C4-2B (cell line): Measurements from ENCODE around the gene LSAMP.

Experiments used
- H3K27ac ChIP-seq: fragments of 450-650 bp; 2 replicates; pipeline ENCODE4 v1.5.1; 2017
- ZFX ChIP-seq: fragments of 450-650 bp; IDR thresholded peaks from 2 replicates; pipeline ENCODE4 v1.6.1; 2017
- TF ChIP-seq, protein P1 (sequence below): fragments of 450-650 bp; conservative IDR thresholded peaks from 2 replicates; pipeline ENCODE4 v1.5.1; 2017; ENCODE audit warnings: mild to moderate bottlenecking

LSAMP gene

DNA sequence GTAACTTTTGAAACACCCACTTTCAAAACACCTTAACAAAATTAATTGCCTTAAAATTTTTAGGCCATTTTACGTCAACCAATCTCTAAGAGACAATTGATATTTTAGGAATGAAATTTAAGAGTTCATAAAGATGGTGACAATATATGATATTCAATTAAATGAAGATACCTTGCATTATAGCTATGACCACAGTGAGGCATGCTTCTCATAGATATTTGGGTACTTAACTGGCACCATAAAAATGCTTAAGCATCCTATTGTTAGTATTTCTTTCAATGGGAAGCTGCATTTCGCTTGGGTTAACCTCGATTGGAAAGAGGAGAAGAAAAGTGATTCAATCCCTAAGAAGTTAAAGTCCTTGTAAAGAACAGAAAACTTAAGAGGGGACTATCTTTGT lies 613.0 kb downstream of the LSAMP start:
- no peak overlapping the region for H3K27ac ChIP-seq
- TF ChIP-seq, protein P1, sequence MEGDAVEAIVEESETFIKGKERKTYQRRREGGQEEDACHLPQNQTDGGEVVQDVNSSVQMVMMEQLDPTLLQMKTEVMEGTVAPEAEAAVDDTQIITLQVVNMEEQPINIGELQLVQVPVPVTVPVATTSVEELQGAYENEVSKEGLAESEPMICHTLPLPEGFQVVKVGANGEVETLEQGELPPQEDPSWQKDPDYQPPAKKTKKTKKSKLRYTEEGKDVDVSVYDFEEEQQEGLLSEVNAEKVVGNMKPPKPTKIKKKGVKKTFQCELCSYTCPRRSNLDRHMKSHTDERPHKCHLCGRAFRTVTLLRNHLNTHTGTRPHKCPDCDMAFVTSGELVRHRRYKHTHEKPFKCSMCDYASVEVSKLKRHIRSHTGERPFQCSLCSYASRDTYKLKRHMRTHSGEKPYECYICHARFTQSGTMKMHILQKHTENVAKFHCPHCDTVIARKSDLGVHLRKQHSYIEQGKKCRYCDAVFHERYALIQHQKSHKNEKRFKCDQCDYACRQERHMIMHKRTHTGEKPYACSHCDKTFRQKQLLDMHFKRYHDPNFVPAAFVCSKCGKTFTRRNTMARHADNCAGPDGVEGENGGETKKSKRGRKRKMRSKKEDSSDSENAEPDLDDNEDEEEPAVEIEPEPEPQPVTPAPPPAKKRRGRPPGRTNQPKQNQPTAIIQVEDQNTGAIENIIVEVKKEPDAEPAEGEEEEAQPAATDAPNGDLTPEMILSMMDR, result no peak; the same call in none of the 2 replicates
- no peak for TF ChIP-seq ZFX

DNA sequence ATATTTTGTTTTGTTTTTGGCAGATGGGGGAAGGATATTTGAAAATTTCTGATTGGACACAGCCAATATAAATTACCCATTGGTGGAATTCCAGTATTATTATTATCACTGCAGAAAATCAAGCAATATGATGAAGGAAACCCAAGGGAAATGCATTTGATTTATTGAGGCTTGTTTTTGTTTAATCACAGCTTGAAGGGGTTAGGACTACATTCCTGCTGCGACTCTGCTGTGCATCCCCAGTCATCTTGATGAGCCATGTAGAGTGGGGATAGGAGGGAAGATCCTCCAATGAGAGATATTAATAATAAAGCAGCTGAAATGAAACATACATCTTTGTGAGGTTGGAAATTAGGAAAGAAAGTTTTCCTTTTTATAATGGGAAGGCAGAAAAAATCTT lies 613.4 kb downstream of the LSAMP start:
- no peak overlapping the region for H3K27ac ChIP-seq
- TF ChIP-seq, protein P1, result no peak
- no peak for TF ChIP-seq ZFX

DNA sequence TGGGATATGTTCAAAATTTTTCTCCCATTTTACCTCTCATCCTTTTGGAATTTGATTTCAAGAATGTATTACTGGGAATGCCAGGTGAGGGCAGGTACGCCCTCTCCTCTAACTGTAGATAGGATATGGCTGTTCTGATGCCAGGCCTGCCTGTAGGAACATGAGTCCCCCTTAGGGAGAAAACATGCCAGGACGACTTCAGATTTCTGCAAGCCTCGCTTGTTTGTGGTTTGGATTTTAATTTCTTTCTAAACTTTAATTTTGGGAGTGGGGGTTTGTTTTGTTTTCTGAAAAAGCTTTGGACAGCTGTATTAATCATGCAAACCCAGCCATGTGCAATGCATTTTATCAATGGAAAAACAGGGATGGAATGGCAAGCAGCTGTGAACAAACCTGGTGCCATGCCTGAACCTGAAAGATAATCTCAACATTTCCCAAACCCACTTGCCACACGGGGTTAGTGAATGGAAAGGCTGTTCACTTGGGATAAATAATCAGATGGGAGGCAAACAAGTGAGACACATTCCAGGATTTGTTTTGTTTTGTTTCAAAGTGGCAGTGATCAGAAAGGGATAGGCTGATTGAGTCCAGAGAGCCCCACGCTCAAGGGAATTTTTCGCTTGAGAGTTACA lies 614.4 kb downstream of the LSAMP start:
- TF ChIP-seq ZFX, result no peak
- TF ChIP-seq, protein P1, result no peak
- H3K27ac ChIP-seq, result no peak overlapping the region

DNA sequence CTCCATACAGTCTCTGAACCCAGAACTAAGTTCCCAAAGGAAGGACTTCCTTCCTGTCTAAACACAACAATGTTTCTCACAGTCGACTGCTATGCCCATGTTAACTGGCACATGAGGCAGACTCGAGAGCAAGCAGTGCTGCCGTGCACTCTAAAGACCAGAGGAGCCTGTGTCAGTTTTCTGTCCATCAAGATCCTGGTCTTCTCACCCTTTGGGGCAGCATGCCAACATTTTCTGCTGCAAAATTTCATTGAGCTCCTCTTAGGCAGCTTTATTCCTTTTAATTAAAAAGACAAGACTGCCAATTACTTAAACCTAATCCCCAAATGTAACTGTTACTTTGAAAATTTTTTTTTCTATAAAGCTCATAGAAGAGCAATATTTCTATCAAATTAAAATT lies 616.9 kb downstream of the LSAMP start:
- TF ChIP-seq ZFX, result no peak
- no peak overlapping the region for H3K27ac ChIP-seq

DNA sequence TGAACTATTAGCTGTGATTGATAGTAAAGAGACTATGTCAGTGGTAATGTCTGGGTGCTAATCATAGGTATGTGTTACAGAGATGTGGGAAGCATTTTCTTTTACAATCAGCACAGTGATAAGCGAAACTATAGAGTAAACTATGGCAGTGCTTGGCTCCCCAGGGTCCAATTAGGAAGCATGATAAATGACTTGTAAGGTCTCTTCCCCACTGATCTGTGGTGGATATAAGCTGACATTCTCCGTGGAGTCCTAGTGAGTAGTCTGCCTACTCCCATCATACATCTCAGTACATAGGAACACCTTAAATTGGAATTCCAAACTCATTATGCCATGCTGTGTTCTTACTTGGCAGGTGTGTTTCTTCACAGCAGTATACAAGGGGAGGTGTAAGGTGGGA lies 617.8 kb downstream of the LSAMP start:
- TF ChIP-seq, protein P1, result no peak
- no peak for TF ChIP-seq ZFX
- H3K27ac ChIP-seq, result no peak overlapping the region

DNA sequence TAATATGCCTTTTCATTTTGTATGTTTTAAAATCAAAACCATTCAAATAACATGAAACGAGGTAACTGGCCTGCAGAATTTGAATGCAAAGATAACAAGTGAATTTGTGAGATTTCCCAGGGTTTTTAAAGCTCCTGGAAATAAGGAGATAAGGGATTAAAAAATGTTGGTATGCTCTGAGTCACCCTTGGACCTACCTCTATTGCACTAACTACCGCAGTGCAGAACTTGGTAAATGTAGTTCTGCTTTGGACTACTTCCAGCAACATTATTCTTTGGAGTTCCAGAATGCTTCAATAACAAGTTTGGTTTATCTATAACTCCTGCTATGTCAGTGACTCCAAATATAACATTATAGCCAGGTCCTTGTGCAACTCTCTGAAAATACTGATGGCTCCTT lies 620.2 kb downstream of the LSAMP start:
- H3K27ac ChIP-seq, result no peak overlapping the region
- no peak for TF ChIP-seq ZFX
- TF ChIP-seq, protein P1, result no peak

DNA sequence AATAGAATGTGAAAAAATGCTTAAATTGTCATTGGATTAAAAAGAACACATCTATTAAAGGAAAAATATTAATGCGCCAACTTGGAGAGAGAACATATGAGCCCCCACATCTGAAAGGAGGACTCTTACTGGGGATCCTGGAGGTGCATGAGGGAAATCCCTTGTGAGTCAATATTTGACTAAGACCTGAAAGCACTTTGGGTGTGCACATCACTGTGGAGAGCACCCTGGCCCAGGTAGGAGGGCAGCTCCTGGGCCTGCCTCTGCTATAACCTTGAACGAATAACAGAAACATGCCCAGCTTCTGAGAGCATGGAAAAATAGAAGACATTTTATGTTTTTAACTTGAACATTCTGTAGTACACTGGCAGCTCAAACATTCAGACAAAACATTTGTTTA lies 622.2 kb downstream of the LSAMP start:
- TF ChIP-seq ZFX, result no peak
- TF ChIP-seq, protein P1, result no peak
- no peak overlapping the region for H3K27ac ChIP-seq

DNA sequence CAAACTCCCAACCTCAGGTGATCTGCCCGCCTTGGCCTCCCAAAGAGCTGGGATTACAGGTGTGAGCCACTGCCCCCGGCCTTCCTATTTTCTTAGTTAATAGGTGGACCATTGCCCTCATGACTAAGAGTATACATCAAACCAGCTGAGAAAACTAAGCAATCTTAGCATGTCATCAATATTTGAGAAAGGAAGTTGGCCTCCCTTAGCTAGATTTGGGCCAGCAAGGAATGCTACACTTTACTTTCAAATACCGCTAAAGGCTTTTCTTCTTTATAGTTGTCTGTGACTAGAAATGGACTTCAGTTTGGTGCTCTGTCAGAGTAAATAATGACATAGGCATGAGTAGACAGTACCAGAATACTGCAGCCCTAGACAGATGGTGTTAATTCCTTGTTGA lies 622.7 kb downstream of the LSAMP start:
- no peak overlapping the region for H3K27ac ChIP-seq
- TF ChIP-seq, protein P1, result no peak
- no peak for TF ChIP-seq ZFX
